Measurements from ENCODE around the gene SPATS2L. TPM values are rescaled to one million over a fixed set of nuclear protein-coding genes. Genes with fewer than 3 reads are reported as not detected.

The SPATS2L gene
- total and polyA plus RNA-seq, 12 donors, result 16.7 to 68.8 (median 43.6) TPM

DNA sequence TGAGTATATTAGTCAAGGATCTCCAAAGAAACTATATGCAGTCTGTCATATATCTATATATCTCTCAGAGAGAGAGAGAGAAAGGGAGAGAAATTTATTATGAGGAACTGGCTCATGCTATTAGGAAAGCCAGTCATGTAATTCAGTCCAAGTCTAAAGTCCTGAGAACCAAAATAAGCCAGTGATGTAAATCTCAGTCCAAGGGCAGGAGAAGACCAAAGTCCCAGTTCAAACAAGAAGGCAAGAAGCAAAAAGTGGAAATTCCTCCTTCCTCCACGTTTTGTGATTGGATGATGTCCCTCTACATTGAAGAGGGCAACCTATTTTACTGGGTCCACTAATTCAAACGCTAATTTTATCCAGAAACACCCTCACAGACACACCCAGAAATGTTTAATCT lies 34.2 kb upstream of the SPATS2L start:
- Histone ChIP-seq H3K27ac (no peak overlapping the region), H3K9me3 (replicated peaks in 1 of 3) (no peaks in the 10 kb centered on the region), H3K4me1 (replicated peaks in 1 of 2) (no peaks in the 10 kb centered on the region), H3K27me3 (no peaks in the 10 kb centered on the region), H3K4me3 (no peak overlapping the region), H3K36me3 (replicated peaks in 1 of 2) (no peaks in the 10 kb centered on the region)
- WGBS, 4 donors, result 76 to 84% (median 80%) methylated on average over 2 of the region's 2 CpGs
- intact Hi-C loops (cut with DNase I), result no loop called here
- TF ChIP-seq POLR2A (IDR thresholded peaks at IDR 0.05), result no peak
- TF ChIP-seq, protein P1, sequence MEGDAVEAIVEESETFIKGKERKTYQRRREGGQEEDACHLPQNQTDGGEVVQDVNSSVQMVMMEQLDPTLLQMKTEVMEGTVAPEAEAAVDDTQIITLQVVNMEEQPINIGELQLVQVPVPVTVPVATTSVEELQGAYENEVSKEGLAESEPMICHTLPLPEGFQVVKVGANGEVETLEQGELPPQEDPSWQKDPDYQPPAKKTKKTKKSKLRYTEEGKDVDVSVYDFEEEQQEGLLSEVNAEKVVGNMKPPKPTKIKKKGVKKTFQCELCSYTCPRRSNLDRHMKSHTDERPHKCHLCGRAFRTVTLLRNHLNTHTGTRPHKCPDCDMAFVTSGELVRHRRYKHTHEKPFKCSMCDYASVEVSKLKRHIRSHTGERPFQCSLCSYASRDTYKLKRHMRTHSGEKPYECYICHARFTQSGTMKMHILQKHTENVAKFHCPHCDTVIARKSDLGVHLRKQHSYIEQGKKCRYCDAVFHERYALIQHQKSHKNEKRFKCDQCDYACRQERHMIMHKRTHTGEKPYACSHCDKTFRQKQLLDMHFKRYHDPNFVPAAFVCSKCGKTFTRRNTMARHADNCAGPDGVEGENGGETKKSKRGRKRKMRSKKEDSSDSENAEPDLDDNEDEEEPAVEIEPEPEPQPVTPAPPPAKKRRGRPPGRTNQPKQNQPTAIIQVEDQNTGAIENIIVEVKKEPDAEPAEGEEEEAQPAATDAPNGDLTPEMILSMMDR (IDR thresholded peaks at IDR 0.05), result no peak
- no peak for DNase-seq

DNA sequence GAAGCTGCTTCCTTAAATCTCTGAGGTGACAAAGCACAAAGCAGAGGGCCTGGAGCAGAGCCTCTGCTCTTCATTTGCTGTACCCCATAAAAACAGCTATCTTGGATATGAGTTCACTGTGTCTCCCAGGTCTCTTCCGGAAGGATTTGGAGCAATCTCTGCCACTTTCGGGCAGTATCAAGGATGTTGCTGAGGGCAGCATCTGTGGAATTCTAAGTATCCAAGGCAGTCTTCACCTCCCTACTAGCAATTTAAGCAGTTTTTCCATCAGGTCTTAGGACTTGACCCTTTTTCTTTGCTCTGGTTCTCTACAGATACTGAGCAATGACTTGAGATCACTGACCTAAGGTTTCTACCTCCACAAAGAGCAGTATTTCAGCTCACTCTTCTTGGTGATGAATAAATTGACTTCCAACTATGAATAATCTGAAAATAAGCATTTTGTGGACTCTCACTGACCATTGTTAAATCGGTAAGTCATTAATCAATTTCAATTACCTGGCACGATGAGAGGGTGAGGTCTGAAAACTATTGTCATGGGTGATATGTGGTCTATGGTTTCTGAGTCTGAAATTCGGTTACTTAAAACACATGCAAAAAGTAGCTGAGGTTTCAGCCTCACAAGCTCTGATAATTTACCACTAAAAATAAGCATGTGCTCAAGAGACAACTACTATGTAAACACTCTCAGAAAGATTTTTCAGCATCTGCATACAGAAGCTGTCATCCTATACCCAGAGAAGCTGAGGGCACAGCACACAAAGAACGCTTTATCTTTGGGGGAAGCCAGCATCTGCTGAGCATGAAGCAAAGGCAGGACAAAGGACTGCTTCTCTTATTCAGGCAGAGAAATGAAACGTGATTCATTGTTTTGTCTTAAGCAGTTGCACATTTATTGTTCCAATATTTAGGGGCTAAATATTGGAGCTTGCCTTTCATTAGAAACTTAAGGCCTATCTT lies 32.1 kb upstream of the SPATS2L start:
- no peak overlapping the region for H3K4me3 ChIP-seq
- no peak overlapping the region for H3K27ac ChIP-seq
- DNase-seq, result no peak
- H3K9me3 ChIP-seq (replicated peaks in 1 of 3), result no peaks in the 10 kb centered on the region
- TF ChIP-seq, protein P1 (IDR thresholded peaks at IDR 0.05), result no peak
- TF ChIP-seq POLR2A (IDR thresholded peaks at IDR 0.05), result no peak
- 70 to 76% (median 75%) methylated on average over 7 of the region's 7 CpGs for WGBS, 4 donors
- no peaks in the 10 kb centered on the region for H3K36me3 ChIP-seq (replicated peaks in 1 of 2)
- no peaks in the 10 kb centered on the region for H3K27me3 ChIP-seq
- intact Hi-C loops (cut with DNase I), result no loop called here
- H3K4me1 ChIP-seq (replicated peaks in 1 of 2), result no peaks in the 10 kb centered on the region

DNA sequence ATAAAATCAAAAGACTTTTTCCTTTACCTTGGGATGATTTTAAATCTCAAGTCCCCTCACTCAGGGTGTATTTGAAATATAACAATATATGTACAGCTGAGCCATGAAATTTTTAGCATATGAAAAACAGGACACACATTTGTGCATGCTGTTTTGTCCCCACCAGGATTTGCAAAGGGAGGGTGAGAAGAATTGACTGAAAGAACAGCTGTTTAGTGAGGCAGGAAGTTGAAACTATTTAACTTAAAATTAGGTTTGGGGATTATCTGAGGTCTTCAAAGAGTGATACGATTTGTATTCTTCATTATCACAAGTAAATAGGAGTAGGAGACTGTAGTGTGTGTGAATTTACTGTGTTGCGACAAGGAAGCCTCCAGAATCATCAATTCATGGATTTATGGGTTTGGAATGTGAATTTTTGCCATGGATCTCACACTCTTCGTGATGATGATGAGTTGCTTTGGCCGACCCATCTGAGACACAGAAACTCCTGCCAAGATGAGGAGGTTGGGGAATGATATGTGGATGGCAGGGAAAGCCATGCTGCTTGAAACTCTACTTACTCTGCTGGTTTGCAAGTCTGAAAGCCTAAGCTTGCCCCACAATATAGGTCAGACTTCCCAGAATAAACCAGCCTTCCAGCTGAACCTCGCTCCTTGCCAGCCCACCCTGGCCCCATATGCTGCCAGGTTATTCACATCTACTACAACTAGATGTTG lies 31.0 kb upstream of the SPATS2L start:
- no peak overlapping the region for H3K4me3 ChIP-seq
- no peak for DNase-seq
- intact Hi-C loops (cut with DNase I), result no loop called here

DNA sequence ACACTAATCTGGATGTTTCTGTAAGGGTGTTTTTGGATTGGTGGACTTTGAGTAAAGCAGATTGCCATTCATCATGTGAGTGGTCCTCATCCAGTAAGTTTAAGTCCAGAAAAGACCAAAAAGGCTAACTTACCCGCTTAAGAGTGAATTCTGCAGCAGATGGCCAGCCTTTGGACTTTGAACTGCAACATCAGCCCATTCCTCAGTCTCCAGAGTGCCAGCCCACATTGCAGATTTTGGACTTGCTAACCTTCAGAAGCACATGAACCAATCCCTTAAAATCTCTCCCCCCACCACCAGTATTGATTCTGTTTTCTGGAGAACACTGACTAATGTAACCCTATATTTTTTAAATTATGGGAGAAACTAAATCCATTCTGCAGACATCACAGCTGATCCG lies 30.0 kb upstream of the SPATS2L start:
- 91 to 97% (median 92%) methylated on average over 2 of the region's 2 CpGs for WGBS, 4 donors
- Histone ChIP-seq H3K9me3 (replicated peaks in 1 of 3) (no peaks in the 10 kb centered on the region), H3K27ac (no peak overlapping the region), H3K36me3 (replicated peaks in 1 of 2) (no peaks in the 10 kb centered on the region), H3K4me3 (no peak overlapping the region), H3K27me3 (no peaks in the 10 kb centered on the region), H3K4me1 (replicated peaks in 1 of 2) (no peaks in the 10 kb centered on the region)
- TF ChIP-seq, protein P1 (IDR thresholded peaks at IDR 0.05), result no peak
- TF ChIP-seq POLR2A (IDR thresholded peaks at IDR 0.05), result no peak
- intact Hi-C loops (cut with DNase I), result no loop called here
- DNase-seq, result no peak

More for the DNA sequence above, 31.0 kb upstream of the SPATS2L start:
- Histone ChIP-seq H3K27ac (no peak overlapping the region), H3K9me3 (replicated peaks in 1 of 3) (no peaks in the 10 kb centered on the region), H3K27me3 (no peaks in the 10 kb centered on the region), H3K36me3 (replicated peaks in 1 of 2) (no peaks in the 10 kb centered on the region), H3K4me1 (replicated peaks in 1 of 2) (no peaks in the 10 kb centered on the region)
- no peak for TF ChIP-seq POLR2A (IDR thresholded peaks at IDR 0.05)
- TF ChIP-seq, protein P1 (IDR thresholded peaks at IDR 0.05), result no peak
- 67 to 73% (median 72%) methylated on average over 5 of the region's 5 CpGs for WGBS, 4 donors

Measured in adrenal gland (tissue), 12 donors.